ENCODE results near the gene STIM2.

GRCh38 chr4:26863512-26863911 lies 2.9 kb downstream of the STIM2 start:
- TF ChIP-seq CTCF (IDR thresholded peaks at IDR 0.05; ENCODE audit: low read length): no peak
- TF ChIP-seq EZH2 (IDR thresholded peaks at IDR 0.05; ENCODE audit: borderline replicate concordance, low read length): no peak

All from OCI-LY1 (cell line).